Measurements from ENCODE around the gene KLHL3. TPM values are rescaled to one million over a fixed set of nuclear protein-coding genes. Genes with fewer than 3 reads are reported as not detected.

KLHL3 gene
- total RNA-seq, 4 donors from 2014 or later = 11.9 to 26.7 (median 17.9) TPM

DNA sequence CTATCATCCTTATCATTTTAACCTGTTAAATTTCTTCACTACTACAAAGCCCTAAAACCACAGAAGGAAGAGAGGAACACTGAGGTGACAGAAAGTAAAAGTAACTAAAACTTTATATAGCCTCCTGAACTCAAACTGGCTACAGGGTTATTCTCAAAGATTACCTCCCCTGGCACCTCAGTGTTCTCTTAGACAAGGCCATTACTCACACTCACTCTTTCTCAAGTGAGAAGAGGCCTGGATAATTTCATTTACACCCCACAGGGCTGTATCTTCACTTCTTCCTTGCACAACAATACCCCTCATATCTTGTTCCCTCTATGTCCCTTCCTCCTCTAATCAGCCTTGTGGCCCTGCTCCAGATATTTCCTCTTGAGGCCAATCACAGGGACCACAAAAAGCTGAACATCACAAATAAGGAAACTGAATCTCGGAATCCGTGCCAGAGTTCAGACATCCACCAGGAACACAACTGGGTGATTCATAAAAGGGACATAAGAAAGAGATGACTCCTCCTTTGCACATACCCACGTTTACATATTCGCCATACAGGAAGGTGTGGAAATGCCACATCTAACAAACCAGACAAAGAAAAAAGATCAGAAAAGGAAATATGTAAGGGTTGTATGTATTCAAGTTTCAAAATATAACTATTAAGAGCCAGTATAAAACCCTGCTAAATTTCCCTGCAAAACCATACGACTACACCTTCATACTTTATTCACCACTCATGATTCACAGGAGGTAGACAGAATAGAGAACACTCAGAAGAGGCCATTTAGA is 1.7 kb upstream of the KLHL3 start:
- intact Hi-C loops (cut with DNase I) = loop anchor here (2.0 kb wide), 1 partner anchor 77 kb away; no protein-coding TSS in a partner anchor
- Histone ChIP-seq H3K36me3 (no peaks in the 10 kb centered on the region), H3K4me1 (peaks cover 18 to 35% of the 10 kb centered on the region in 2 donors), H3K4me3 (replicated peaks in 1 of 3) (no peak overlapping the region), H3K9me3 (no peaks in the 10 kb centered on the region), H3K27me3 (no peaks in the 10 kb centered on the region), H3K27ac (peak overlapping the region in 1 of 3 donors; percentile 87)
- 69 to 73% methylated on average over 5 of the region's 5 CpGs for WGBS, 2 donors
- DNase-seq = no peak
- TF ChIP-seq POLR2A (IDR thresholded peaks at IDR 0.05) = no peak
- TF ChIP-seq, protein P1, sequence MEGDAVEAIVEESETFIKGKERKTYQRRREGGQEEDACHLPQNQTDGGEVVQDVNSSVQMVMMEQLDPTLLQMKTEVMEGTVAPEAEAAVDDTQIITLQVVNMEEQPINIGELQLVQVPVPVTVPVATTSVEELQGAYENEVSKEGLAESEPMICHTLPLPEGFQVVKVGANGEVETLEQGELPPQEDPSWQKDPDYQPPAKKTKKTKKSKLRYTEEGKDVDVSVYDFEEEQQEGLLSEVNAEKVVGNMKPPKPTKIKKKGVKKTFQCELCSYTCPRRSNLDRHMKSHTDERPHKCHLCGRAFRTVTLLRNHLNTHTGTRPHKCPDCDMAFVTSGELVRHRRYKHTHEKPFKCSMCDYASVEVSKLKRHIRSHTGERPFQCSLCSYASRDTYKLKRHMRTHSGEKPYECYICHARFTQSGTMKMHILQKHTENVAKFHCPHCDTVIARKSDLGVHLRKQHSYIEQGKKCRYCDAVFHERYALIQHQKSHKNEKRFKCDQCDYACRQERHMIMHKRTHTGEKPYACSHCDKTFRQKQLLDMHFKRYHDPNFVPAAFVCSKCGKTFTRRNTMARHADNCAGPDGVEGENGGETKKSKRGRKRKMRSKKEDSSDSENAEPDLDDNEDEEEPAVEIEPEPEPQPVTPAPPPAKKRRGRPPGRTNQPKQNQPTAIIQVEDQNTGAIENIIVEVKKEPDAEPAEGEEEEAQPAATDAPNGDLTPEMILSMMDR (IDR thresholded peaks at IDR 0.05) = no peak

DNA sequence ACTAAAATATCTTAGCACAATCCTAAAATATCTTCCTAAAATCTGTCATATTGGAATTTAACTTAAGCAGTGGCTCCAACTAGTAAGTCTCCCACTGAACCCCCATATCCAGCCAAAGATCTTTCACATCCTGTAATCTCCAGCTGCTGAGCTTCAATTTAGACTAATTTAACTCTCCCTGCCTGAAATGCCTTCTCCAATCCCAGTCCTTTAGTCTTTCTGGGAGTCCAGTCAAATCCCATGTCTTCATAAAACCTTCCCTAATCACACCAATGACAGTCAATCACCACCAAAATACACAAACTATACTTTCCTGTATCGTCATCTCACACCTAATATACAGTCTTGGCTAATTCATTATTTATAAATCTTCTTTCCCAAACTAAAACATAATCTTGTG is 607 bp upstream of the KLHL3 start:
- Histone ChIP-seq H3K27ac (peak overlapping the region; percentile 84 to 91 (median 87)), H3K36me3 (no peaks in the 10 kb centered on the region), H3K4me3 (replicated peaks in 1 of 3) (no peak overlapping the region), H3K9me3 (no peaks in the 10 kb centered on the region), H3K4me1 (peaks cover 23 to 42% of the 10 kb centered on the region in 2 donors), H3K27me3 (no peaks in the 10 kb centered on the region)
- no peak for DNase-seq
- TF ChIP-seq, protein P1 (IDR thresholded peaks at IDR 0.05) = no peak
- TF ChIP-seq POLR2A (IDR thresholded peaks at IDR 0.05) = no peak
- intact Hi-C loops (cut with DNase I) = loop anchor here (2.0 kb wide), 1 partner anchor 76 kb away; no protein-coding TSS in a partner anchor
- WGBS, 2 donors = 90 to 91% methylated on average over 1 of the region's 1 CpG

DNA sequence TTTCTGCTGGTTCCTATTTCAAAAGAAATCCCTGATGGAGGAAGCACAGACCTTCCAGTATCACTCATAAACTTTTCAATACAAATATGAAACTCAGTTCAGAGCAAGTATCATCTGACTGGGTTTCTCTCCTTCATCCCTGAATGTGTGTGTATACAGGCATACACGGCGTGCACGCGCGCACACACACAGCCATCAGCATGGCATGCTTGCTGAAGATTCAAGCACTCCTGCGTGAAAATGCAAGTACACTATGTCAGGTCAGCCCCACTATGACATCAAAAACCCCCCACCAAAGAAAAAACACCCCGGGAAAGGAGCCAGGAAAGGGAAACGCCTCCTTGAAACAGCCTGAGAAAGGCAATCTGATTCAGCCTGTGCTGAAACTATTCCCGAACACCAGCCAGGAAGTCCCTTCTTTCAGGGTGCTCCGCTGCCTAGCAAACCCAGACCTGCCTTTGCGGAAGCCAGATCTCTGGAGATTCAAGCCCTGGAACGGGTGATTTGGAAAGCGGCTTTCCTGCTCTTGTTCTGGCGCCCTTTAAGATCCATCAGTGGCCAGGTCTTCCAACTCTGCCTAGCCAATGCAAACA is 831 bp downstream of the KLHL3 start:
- TF ChIP-seq, protein P1 (IDR thresholded peaks at IDR 0.05) = no peak
- peak in 1 of 2 donors; percentile 48 for TF ChIP-seq POLR2A (IDR thresholded peaks at IDR 0.05)
- Histone ChIP-seq H3K27ac (peak overlapping the region; percentile 84 to 91 (median 87)), H3K4me3 (replicated peaks in 1 of 3) (peak overlapping the region; percentile 8 to 33 (median 16)), H3K36me3 (no peaks in the 10 kb centered on the region), H3K9me3 (no peaks in the 10 kb centered on the region), H3K4me1 (peaks cover 35 to 46% of the 10 kb centered on the region in 2 donors), H3K27me3 (no peaks in the 10 kb centered on the region)
- intact Hi-C loops (cut with DNase I) = no loop called here
- peak; percentile 64 to 69 for DNase-seq
- WGBS, 2 donors = 0 to 7% methylated on average over 11 to 14 of the region's 14 CpGs

DNA sequence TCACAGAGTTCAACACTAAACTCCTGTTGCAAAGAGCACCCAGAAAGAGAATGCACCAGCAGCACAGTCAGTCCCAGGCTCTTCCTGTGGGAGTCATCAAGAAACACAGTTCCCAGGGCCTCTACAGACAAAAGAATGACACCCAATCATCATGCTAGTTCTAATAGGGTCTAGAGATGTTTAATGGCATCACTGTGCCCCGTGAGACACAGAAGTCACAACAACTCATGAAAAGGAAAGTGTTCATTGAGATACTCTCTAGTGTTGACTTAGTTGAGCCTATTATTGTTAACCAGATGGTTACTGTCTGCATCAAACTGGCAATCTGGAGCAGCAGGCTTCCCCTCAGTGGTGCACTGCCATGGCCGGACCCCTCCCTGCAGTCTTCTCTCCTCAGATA is 1.6 kb downstream of the KLHL3 start:
- Histone ChIP-seq H3K9me3 (no peaks in the 10 kb centered on the region), H3K36me3 (no peaks in the 10 kb centered on the region), H3K27ac (peak overlapping the region; percentile 84 to 91 (median 87)), H3K4me1 (peaks cover 36 to 50% of the 10 kb centered on the region in 2 donors), H3K27me3 (no peaks in the 10 kb centered on the region), H3K4me3 (replicated peaks in 1 of 3) (peak overlapping the region in 1 of 3 donors; percentile 33)
- no peak for TF ChIP-seq POLR2A (IDR thresholded peaks at IDR 0.05)
- TF ChIP-seq, protein P1 (IDR thresholded peaks at IDR 0.05) = no peak
- 20 to 61% methylated on average over 2 of the region's 2 CpGs for WGBS, 2 donors
- intact Hi-C loops (cut with DNase I) = no loop called here
- no peak for DNase-seq

DNA sequence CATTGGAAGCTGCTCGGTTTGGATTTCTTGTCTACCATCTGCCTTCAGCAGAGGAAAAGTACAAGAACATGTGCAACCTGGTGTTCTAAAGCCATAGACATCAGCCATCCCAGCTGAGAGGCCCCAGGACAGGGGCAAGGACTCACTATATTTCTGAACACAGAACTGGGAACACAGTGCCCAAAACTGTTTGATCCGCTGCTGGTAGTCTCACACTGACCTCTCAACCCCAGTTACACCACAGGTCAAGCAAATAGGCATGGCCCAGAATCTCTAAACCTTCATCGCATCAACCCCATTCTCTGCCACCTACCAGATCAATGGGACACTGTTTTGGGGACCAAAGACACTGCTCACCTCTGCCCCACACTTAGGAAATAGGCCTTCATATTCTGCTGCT is 2.0 kb downstream of the KLHL3 start:
- Histone ChIP-seq H3K27ac (peak overlapping the region; percentile 84 to 91 (median 87)), H3K9me3 (no peaks in the 10 kb centered on the region), H3K36me3 (no peaks in the 10 kb centered on the region), H3K4me1 (peaks cover 36 to 53% of the 10 kb centered on the region in 2 donors), H3K27me3 (no peaks in the 10 kb centered on the region), H3K4me3 (replicated peaks in 1 of 3) (no peak overlapping the region)
- 88 to 89% methylated on average over 3 of the region's 3 CpGs for WGBS, 2 donors
- intact Hi-C loops (cut with DNase I) = no loop called here
- no peak for DNase-seq
- no peak for TF ChIP-seq POLR2A (IDR thresholded peaks at IDR 0.05)
- TF ChIP-seq, protein P1 (IDR thresholded peaks at IDR 0.05) = no peak
